Activated T-cell treated with anti-CD3 and anti-CD28 coated beads, Interleukin-2, amount 50 U/mL, for 24 hours (primary cell): ENCODE data around the gene ANKRD23.

Source experiments
- DNase-seq: peaks from one replicate; pipeline ENCODE4 v3.0.0-alpha.2; 2020
- H3K27ac Mint-ChIP-seq: 2 replicates; pipeline ENCODE4 v1.8.0; 2020; ENCODE audit warnings: mild to moderate bottlenecking, mixed read lengths
- H3K27me3 Mint-ChIP-seq: 2 replicates; pipeline ENCODE4 v1.8.0; 2020; ENCODE audit warnings: mixed read lengths
- H3K36me3 Mint-ChIP-seq: 2 replicates; pipeline ENCODE4 v1.8.0; 2020; ENCODE audit warnings: low read depth, mixed read lengths
- H3K4me1 Mint-ChIP-seq: 2 replicates; pipeline ENCODE4 v1.8.0; 2020; ENCODE audit warnings: low read depth, mixed read lengths
- H3K4me3 Mint-ChIP-seq: 2 replicates; pipeline ENCODE4 v1.8.0; 2020; ENCODE audit warnings: mild to moderate bottlenecking, moderate library complexity, mixed read lengths
- H3K9me3 Mint-ChIP-seq: 2 replicates; pipeline ENCODE4 v1.8.0; 2020; ENCODE audit warnings: mixed read lengths

ANKRD23 gene

DNA sequence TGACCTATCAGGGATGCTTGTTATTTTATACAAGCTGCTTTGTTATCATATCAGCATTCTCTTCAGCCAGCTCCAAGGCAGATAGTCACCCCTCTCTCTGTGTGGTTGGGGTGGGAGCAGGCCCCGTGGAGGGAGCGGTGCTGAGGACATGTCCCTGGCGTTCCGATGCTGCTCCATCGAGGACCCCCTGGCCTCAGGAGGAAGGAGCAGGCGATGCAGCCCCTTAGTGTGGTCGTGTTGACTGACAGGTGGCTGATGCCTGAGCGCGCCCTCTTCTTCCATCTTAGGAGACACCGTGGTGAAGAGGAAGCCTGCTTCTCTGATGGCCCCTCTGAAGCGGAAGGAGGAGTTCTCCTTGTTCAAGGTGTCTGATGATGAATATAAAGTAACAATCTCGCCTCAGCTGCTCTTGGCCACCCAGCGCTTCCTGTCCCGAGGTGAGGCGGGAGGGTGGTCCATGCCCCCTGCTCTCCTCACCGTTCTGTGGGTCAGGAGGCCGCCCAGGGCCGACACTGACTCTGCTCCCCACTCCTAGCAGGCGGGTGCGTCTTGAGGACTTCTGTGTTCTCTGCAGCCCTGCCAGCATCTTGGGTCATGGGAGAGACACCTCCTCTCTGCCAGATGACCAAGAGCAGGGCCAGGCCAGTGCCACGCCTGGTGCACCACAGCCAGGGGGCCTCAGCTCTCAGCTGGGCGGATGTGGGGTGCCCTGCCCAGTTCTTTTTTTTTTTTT is 17.1 kb downstream of the ANKRD23 start:
- Mint-ChIP-seq H3K4me1 (peaks cover 11% of the 10 kb centered on the region), H3K36me3 (peaks cover 92% of the 10 kb centered on the region), H3K4me3 (no peak overlapping the region), H3K27ac (no peak overlapping the region), H3K27me3 (no peaks in the 10 kb centered on the region), H3K9me3 (no peaks in the 10 kb centered on the region)
- DNase-seq = no peak

DNA sequence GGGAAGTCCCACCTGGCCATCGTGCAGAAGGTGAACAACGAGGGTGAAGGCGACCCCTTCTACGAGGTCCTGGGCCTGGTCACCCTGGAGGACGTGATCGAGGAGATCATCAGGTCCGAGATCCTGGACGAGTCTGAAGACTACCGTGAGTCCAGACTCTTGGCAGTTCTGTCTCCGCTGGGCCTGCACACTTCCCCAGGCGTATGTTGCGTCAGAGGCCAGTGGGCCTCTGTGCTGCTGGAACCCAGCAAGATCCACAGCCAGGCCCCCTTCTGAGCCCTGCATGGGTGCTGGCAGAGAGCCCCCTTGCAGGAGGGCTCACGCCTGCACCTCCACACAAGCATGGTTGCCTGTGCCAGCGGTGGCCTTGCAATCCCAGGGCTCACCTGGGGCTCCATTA is 18.8 kb downstream of the ANKRD23 start:
- Mint-ChIP-seq H3K27ac (no peak overlapping the region), H3K27me3 (no peaks in the 10 kb centered on the region), H3K4me1 (peaks cover 28% of the 10 kb centered on the region), H3K36me3 (peaks cover 92% of the 10 kb centered on the region), H3K4me3 (no peak overlapping the region), H3K9me3 (no peaks in the 10 kb centered on the region)
- DNase-seq = no peak

DNA sequence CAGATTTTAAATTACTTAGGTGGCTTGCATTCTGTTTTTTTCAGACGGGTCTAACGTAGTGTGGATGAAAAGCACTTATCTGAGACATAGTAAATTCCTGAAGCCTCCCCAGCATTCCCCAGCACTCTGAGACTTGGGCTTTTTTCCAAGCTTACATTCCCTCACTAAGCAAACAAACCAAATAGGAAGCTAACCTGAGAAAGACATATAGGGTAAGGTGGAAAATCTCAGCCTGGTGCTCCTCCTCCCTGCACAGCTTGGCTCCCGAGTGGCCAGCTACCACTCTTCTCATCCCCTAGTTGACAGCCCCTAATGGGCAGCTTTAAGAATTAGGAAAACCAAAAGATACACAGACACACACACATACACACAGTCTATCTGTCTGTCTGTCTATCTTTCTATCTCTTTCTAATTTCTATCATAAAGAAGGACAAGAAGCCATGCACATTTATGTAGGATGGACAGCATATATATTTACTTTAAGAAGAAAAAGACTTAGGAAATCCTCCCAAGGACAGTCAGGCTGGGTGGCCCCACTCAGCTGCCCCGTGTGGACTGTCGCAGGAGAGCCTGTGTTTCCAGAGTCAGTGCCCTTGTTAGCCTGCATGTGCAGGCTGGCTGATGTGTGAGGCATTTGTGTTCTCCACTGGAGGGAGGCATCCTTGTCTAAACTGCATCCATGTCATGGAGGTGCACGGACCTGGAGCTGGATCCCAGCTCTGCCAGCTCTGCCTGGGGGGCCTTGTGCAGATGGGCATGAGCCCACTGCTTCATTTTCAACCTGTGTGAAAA is 19.5 kb downstream of the ANKRD23 start:
- peak overlapping the region; percentile 71 for H3K27ac Mint-ChIP-seq
- peaks cover 36% of the 10 kb centered on the region for H3K4me1 Mint-ChIP-seq
- no peak overlapping the region for H3K4me3 Mint-ChIP-seq
- H3K27me3 Mint-ChIP-seq = no peaks in the 10 kb centered on the region
- no peak for DNase-seq
- peaks cover 91% of the 10 kb centered on the region for H3K36me3 Mint-ChIP-seq
- H3K9me3 Mint-ChIP-seq = no peaks in the 10 kb centered on the region

DNA sequence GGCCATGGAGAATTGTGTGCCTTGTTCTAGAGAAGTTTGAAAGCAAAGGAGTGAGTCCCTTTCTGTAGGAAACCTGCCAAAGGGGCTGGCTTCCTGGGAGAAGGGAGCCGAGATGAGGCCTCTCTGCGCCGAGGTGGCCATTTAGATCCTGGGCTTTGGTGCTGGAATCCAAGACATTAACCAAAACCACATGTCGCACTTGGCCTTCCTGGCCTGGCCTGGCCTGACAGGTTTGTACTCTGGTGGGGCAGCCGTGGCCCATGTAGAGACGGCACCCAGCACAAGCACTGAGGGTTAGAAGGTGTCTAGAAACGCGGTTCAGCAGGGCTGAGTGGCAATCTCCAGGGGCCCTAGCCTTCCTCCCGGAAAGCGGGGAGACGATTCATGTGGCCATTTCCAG is 20.6 kb downstream of the ANKRD23 start:
- peak overlapping the region; percentile 68 for H3K27ac Mint-ChIP-seq
- DNase-seq = no peak
- no peak overlapping the region for H3K4me3 Mint-ChIP-seq
- no peaks in the 10 kb centered on the region for H3K27me3 Mint-ChIP-seq
- H3K9me3 Mint-ChIP-seq = no peaks in the 10 kb centered on the region
- peaks cover 46% of the 10 kb centered on the region for H3K4me1 Mint-ChIP-seq
- peaks cover 93% of the 10 kb centered on the region for H3K36me3 Mint-ChIP-seq

DNA sequence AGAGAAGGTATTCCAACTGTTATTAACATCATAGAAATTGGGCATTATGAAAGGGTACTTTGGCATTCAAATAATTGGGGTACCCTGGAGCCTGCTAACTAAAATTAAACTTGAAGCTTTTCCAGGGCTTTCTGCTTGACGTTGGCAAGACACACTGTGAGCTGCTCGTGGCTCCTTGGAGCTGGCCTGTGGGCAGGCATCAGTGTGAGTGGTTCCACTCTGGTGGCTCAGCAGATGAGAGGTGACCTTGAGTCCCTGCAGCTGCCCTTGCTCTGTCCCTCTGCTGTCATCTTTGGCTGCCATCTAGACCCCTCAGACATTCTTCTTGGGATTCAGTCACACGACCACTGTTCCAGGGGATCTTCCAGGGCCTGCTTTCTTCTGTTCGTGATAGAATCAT is 21.0 kb downstream of the ANKRD23 start:
- no peak overlapping the region for H3K4me3 Mint-ChIP-seq
- H3K4me1 Mint-ChIP-seq = peaks cover 51% of the 10 kb centered on the region
- peaks cover 93% of the 10 kb centered on the region for H3K36me3 Mint-ChIP-seq
- H3K27ac Mint-ChIP-seq = peak overlapping the region; percentile 68
- H3K27me3 Mint-ChIP-seq = no peaks in the 10 kb centered on the region
- H3K9me3 Mint-ChIP-seq = no peaks in the 10 kb centered on the region
- DNase-seq = no peak

DNA sequence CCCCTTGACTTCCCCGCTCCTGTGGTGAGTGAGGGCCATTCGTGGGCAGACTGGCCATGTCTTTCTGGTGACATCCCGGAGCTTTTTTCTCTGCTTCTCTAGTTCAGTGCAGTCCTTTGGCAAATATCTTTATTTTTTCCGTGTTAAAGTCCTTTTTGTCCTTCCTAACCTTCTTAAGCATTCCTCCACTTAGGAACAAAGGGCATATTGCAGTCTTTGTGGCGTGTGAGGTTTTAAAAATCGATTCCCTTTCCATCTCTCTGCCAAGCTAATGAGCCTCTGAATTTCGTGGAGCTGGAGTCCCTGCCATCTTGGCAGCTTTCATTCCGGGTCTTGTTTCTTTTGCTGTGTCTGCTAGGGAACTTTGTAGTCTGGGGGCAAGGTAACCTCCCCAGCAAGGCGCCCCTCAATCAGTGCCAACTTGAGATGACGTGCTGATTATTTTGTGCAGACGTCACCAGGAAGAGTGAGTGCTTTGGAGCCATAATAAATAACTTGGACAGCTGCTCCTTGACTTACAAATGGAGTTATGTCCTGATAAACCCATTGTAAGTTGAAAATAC is 22.6 kb downstream of the ANKRD23 start:
- peaks cover 83% of the 10 kb centered on the region for H3K36me3 Mint-ChIP-seq
- peaks cover 56% of the 10 kb centered on the region for H3K4me1 Mint-ChIP-seq
- no peak for DNase-seq
- H3K27ac Mint-ChIP-seq = peak overlapping the region; percentile 4
- no peak overlapping the region for H3K4me3 Mint-ChIP-seq
- H3K9me3 Mint-ChIP-seq = no peaks in the 10 kb centered on the region
- no peaks in the 10 kb centered on the region for H3K27me3 Mint-ChIP-seq

DNA sequence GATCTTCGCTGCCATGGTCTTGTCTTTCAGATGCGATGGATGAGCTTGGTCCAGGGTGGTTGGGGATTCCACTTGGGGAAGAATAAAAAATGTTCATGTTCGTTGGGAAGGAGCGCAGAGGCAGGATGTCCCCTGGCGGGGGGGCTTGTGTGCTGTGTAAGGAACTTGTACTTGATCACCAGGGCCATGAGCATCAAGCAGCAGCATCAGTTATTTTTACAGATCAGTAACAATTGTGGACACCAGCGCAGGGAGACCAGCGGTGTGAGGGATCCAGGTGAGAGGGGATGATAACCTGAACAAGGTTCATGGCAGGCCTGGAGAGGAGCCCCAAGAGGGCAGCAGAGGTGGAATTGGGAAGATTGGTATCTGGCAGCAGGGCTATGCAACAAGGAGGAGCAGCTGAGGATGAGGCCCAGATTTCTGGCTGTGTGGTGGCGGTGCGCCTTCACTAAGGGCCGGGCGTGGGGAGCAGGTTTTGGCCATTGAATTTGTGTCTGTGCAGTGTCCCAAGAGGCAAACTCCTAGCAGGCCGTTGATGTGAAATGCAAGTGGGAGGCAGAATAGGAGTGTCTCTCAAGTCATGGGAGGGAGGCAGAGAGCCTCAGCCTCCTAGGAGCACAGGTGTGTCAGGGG is 23.8 kb downstream of the ANKRD23 start:
- H3K36me3 Mint-ChIP-seq = peaks cover 77% of the 10 kb centered on the region
- H3K27me3 Mint-ChIP-seq = no peaks in the 10 kb centered on the region
- H3K9me3 Mint-ChIP-seq = no peaks in the 10 kb centered on the region
- peak overlapping the region; percentile 4 for H3K4me3 Mint-ChIP-seq
- H3K4me1 Mint-ChIP-seq = peaks cover 61% of the 10 kb centered on the region
- H3K27ac Mint-ChIP-seq = peak overlapping the region; percentile 42
- no peak for DNase-seq

DNA sequence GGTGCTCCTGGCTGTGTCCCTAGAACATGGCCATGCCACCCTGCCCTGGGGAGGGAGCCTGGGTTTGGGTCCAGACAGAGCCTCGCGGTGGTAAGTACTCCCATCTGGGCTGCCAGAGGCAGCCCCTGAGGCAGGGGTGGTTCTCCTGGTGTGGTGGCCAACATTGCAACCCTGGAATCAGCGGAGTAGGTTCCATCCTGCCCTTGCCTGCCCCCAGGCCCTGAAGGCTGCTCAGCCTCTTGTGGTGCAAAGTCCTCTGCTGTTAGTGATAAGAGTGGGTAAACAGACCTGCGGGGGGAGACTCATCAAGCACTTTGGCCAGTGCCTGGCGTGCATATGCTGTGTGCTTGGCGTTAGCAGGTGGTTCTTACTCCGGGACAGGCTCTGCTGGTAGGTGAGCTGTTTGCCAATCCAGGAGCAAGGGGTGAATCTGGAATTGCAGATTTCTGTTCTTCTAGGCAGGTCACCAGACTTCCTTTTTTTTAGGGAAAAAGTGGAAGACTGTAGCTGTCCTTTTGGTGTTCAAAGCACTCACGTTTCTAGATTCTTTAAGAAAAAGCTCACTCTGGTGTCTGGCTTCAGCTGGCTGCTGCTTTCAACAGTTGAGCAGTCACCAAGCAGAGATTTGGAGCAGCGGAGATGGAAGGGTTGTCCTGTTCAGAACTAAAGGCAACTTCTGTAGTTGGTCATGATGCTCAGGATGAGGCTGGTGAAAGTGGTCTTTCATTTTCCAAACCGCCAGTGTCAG is 24.5 kb downstream of the ANKRD23 start:
- peak overlapping the region; percentile 83 for H3K4me3 Mint-ChIP-seq
- H3K4me1 Mint-ChIP-seq = peaks cover 64% of the 10 kb centered on the region
- H3K36me3 Mint-ChIP-seq = peaks cover 71% of the 10 kb centered on the region

DNA sequence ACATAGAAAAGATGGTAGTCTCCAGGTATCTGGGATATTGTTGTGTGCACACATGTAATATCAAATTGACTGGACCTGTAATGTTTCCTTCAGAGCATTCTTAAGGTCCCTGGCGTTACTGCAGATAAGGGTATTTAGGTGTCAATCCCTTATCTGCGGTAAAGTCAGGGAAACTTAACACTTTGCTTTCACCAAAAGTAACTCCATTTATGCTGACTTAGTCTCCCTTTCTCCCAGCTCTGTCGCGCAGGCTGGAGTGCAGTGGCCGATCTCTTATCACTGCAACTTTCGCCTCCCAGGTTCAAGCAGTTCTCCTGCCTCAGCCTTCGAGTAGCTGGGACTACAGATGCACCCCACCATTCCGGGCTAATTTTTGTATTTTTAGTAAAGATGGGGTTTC is 25.9 kb downstream of the ANKRD23 start:
- Mint-ChIP-seq H3K4me3 (peak overlapping the region; percentile 83), H3K9me3 (no peaks in the 10 kb centered on the region), H3K4me1 (peaks cover 61% of the 10 kb centered on the region), H3K27ac (peak overlapping the region; percentile 74), H3K36me3 (peaks cover 58% of the 10 kb centered on the region), H3K27me3 (no peaks in the 10 kb centered on the region)
- no peak for DNase-seq

More for the DNA sequence above, 24.5 kb downstream of the ANKRD23 start:
- Mint-ChIP-seq H3K27me3 (no peaks in the 10 kb centered on the region), H3K9me3 (no peaks in the 10 kb centered on the region), H3K27ac (no peak overlapping the region)
- DNase-seq = no peak

DNA sequence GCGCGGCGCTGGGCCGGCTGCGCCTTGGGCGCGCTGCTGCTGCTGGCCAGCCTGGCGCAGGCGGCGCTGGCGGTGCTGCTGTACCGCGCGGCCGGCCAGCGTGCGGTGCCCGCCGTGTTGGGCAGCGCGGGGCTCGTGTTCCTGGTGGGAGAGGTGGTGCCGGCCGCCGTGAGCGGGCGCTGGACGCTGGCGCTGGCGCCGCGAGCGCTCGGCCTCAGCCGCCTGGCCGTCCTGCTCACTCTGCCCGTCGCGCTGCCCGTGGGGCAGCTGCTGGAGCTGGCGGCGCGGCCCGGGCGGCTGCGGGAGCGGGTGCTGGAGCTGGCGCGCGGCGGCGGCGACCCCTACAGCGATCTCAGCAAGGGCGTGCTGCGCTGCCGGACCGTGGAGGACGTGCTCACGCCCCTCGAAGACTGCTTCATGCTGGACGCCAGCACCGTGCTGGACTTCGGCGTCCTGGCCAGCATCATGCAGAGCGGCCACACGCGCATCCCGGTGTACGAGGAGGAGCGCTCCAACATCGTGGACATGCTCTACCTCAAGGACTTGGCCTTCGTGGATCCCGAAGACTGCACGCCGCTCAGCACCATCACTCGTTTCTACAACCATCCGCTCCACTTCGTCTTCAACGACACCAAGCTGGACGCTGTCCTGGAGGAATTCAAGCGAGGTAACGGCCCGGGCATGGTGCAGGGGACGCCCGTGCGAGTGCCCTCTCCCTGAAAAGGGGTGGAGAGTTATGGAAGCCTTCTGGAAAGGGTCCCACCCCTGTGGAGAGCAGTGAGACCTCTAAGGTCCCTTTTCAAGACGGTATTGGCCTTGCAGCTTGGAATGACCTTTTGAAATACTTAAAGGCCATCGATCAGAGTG is 26.8 kb downstream of the ANKRD23 start:
- Mint-ChIP-seq H3K36me3 (peaks cover 50% of the 10 kb centered on the region), H3K27me3 (no peaks in the 10 kb centered on the region), H3K27ac (peak overlapping the region; percentile 74), H3K4me3 (peak overlapping the region; percentile 83), H3K9me3 (no peaks in the 10 kb centered on the region), H3K4me1 (peaks cover 65% of the 10 kb centered on the region)
- peak; percentile 47 for DNase-seq

DNA sequence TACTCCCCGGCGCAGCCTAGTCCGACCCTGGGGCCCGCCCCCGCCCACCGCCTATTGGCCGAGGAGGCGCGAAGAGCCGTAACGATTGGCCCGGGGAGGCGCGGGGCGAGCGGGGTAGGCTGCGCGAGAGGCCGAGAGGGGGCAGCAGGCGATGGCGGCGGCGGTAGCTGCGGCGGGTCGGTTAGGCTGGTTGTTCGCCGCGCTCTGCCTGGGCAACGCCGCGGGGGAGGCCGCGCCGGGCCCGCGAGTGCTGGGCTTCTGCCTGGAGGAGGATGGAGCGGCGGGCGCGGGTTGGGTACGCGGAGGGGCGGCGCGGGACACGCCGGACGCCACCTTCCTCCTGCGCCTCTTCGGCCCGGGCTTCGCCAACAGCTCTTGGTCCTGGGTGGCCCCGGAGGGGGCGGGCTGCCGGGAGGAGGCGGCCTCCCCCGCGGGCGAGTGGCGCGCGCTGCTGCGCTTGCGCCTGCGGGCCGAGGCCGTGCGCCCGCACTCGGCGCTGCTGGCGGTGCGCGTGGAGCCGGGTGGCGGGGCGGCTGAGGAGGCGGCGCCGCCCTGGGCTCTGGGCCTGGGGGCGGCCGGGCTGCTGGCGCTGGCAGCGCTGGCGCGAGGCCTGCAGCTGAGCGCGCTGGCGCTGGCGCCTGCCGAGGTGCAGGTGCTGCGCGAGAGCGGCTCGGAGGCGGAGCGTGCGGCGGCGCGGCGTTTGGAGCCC is 27.5 kb downstream of the ANKRD23 start, which contains the start of gene CNNM3:
Gene CNNM3 (plus strand): TSS at position 142 of the 709 bp plus-strand sequence. CDS start 10 bp downstream, at position 152.
- peaks cover 61% of the 10 kb centered on the region for H3K4me1 Mint-ChIP-seq
- peak within 1 kb of the TSS; percentile 81 for H3K27ac Mint-ChIP-seq
- H3K27me3 Mint-ChIP-seq = no peaks in the 10 kb centered on the region
- H3K36me3 Mint-ChIP-seq = peaks cover 44% of the 10 kb centered on the region
- DNase-seq = peak; percentile 97
- H3K4me3 Mint-ChIP-seq = peak within 1 kb of the TSS; percentile 83
- no peaks in the 10 kb centered on the region for H3K9me3 Mint-ChIP-seq

DNA sequence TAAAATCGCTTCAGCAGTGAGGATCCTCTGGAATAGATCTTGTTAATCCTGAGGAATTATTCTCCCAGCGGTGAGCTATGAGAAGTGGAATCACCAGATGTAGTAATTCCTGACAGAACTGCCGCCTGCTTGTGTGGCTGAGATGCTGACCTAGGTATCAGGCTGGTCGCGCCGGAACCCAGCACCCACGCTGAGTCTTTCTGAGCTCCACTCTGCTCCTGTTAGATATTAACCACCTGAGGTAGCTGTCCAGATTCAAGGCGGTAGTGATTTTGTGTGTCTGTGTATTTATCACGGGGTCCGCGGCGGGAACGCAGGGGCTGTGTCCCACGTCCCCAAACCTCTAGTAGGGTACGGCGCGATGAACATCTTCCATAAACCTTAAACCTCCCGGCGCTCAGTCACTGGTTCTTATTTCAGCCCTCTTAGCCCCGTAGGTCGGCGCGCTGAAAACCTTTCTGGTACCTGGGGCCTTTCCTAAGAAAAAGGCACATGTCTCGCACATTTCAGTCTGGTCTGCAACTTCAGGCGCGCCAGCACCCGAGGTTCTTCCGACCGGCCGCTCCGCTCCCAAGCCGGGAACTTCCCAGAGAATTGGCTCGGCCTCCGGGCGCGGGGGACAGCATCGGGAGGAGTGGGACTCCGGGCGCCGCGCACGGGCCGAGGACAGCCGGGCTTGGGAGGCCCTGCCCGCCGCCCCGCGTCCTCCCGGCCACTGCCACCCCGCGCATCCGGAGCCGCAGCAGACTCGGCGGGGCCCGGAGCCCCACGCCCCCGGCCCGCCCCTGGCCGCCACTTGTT is 28.3 kb downstream of the ANKRD23 start:
- peak overlapping the region; percentile 82 for H3K4me3 Mint-ChIP-seq
- no peaks in the 10 kb centered on the region for H3K27me3 Mint-ChIP-seq
- peaks cover 53% of the 10 kb centered on the region for H3K4me1 Mint-ChIP-seq
- no peaks in the 10 kb centered on the region for H3K9me3 Mint-ChIP-seq
- H3K27ac Mint-ChIP-seq = peak overlapping the region; percentile 81
- peaks cover 36% of the 10 kb centered on the region for H3K36me3 Mint-ChIP-seq
- DNase-seq = no peak
